GM20431 (cell line): Measurements from ENCODE around the gene NUDT8.
"Not testable (repeated sequence)": the region's sequence is repeated elsewhere in the genome, so short reads cannot be mapped to it uniquely, and the experiment has no call there.

Source experiments
- in situ Hi-C: fragments of 300-500 bp; cut with MseI, MboI; formaldehyde crosslinking; loops from one replicate; pipeline ENCODE4 v1.15.0; 2020; ENCODE audit warnings: low sequenced_read_pairs; ENCODE audit not compliant: unreplicated experiment

Gene NUDT8

DNA sequence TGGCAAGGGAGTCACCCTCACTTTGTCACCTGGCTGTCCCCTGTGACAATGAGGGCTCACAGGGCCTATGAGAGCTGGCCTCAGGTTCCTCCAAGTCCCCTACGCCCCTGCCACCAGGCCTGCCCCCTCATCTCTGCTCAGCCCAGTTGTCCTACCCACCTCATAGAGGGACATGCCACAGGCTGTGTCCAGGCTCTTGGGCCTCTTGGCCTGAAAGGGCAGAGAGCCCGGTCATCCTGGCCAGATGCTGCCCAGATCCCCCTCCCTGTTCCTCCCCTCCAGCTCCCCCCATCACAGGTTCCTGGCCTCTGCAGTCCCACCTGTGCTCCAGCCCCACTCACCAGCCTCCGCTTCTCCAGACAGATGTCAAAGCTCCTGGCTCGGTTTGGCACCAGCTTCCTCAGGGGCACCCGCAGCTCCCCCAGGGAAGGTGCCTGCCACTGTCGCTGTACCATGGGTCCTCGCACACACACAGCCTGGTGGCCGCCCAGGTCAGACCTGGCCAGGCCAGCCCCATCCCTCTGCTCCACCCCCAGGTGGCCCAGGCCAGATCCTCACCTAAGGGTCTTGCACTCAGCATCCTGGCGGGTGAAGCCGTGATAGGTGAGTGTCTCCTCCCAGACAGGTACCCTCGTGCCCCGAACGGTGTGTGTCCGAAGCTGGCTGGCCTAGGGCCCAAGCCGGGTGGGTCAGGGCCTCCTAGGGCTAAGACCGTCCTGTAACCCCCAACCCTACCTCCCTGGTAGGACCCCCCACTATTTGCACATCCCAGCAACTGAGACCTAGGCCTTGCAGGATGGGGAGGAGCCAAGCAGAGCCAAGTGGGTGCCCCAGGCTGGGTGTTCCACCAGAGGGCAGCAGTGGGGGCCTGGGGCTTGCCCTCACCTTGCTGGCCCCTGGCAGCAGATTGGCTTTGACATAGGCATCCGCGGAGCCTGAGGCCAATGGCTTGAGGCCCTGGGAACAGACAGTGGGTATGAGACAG lies 14.7 kb downstream of the NUDT8 start:
- in situ Hi-C loops: no loop called here

DNA sequence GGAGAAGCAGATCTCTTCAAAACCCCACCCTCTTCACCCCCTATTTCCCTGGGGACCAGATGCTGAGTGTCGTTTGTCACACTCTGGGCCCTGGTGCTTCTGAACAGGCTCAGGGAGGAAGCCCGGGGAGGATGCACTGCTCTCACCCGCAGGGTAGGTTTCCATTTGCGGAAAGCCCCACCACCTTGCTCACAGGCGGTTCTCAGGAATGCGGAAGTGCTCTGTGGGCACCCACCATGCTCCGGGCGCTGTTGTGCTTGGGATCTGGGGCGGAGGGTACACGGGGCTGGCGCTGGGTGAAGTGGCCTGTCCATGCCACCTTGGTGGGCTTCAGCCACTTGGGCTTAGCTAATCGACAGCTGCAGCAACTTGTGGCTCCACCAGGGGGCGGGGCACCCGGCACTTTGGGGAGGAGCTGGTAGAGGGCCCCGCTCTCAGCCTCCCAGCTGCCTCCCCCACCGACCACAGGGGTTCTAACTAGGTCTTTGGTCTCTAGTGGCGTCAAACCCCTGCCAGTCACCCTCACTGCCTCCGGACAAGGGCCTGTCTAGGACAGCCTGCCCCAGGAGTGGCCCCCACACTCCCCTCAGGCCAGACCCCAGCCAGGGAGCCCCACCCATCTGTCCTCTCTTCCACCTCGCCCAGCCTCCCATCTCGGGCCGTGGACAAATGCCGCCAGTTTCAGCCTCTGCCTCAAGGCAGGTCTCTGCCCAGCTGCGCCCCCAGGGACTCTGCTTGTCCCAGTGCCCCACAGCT lies 15.6 kb downstream of the NUDT8 start:
- in situ Hi-C loops: no loop called here

DNA sequence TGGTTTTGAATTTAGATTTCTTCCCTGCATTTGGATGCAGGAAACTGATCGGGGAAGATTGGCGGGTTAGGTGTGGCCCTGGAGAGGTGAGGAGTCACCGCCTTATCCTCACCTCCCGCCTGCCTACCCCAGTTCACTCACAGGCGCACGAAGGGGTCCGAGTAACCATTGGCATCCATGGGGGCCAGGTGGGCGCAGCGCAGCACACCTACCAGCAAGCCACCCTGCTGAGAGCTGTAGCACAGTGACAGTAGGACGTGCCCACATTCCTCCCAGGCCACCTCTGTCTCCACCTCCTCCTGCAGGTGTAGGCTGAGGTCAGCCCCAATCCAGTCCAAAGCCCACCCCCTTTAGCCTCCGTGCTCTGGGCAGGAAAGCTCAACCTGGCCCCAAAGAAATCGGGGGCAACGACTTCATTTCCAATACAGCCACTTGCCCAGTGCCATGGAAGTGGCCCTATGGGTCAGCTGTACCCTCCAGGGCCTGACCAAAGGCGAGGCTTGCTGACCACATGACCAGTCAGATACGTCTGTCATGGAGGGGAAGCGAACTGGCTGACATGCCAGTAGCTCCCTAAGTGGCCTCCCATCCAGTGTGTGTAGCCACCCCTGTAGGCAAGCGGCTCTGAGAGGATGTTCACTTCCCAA lies 16.3 kb downstream of the NUDT8 start:
- in situ Hi-C loops: no loop called here

DNA sequence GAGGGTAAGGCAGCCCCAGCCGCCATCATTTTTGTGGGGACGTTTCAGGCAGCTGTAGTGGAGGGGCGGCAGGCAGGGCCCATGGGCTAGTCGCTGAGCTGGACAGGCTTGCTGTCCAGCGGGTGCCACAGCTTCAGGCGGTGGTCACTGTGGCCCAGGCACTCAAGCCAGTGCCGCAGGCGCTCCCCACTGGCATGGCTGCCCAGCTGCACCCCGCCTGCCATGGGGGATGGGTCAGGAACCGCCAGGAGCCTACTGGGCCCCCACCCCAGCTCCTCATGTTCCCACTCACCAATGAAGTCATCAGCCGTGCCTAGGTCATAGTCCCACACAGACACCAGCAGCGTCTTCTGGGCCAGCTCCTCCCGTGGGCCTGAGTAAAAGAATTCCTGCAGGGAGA lies 17.0 kb downstream of the NUDT8 start:
- in situ Hi-C loops: no loop called here

DNA sequence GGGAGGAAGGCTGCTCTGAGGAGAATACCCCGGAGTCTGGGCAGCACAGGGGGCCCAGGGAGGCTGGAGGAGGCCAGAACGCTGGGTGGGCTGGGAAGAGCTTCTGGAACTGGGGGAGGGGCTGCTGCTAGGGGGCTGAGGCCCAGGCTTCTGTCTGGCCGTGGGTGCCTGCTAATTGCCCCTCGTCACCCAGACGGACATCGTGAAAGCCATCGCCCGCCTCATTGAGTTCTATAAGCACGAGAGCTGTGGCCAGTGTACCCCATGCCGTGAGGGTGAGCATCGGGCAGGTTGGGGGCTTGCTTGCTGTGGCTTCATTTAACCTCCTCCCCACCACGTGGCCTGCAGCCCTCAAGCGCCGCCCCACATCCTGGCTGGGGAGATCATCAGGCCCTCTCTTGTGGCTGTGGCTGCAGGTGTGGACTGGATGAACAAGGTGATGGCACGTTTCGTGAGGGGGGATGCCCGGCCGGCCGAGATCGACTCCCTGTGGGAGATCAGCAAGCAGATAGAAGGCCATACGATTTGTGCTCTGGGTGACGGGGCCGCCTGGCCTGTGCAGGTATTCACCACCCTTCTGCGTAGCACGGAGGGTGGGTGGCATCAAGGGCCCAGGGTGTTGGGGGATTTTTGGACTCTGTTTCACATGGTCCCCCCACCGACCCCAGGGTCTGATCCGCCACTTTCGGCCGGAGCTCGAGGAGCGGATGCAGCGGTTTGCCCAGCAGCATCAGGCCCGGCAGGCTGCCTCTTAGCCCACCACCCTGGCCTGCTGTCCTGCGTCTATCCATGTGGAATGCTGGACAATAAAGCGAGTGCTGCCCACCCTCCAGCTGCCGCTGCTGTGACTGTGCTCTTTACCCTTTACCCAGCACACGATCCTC lies 17.8 kb downstream of the NUDT8 start:
- in situ Hi-C loops: no loop called here

DNA sequence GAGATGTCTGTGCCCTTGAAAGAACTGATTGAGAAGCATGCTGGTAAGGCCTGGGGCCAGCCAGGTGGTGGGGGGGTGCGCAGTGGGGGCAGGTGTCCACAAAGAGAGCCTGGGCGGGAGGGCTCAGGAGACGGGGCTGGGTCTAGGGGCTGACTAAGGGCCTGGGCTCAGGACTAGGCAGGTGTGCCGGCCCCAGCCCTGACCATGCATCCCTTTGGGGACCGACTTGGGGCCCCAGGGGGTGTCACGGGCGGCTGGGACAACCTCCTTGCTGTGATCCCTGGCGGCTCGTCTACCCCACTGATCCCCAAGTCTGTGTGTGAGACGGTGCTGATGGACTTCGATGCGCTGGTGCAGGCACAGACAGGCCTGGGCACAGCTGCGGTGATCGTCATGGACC lies 18.6 kb downstream of the NUDT8 start:
- in situ Hi-C loops: no loop called here

DNA sequence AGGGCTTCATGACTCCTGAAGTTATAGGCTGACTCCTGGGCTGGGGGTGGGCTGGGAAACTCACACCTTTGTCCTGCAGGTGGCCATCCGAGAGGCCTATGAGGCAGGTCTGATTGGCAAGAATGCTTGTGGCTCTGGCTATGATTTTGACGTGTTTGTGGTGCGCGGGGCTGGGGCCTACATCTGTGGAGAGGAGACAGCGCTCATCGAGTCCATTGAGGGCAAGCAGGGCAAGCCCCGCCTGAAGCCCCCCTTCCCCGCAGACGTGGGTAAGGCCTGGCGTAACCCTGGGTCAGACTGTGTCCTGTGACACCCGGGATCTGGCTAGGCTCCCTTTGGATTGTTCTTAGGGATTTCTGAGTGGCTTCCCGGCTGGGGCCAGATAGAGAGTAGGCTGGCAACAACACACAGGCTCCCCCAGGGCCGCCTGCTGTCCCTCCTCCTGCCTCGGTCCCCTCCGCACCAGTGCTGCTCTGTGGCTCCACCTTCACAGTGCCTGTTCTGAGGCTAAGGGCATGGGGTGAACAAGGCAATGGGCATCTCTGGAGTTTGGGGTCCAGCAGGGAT lies 19.4 kb downstream of the NUDT8 start:
- in situ Hi-C loops: no loop called here

DNA sequence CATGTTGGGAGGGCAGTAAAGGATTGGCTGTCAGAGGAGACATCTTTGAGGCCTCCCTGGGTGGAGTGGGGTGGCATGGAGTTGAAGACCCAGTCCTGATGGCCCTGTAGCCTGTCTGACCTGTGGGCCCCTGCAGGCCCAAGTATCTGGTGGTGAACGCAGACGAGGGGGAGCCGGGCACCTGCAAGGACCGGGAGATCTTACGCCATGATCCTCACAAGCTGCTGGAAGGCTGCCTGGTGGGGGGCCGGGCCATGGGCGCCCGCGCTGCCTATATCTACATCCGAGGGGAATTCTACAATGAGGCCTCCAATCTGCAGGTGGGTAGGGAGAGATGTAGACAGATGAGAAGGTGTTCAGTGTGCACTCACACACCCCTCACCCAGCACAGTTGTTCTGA lies 20.4 kb downstream of the NUDT8 start:
- in situ Hi-C loops: no loop called here

DNA sequence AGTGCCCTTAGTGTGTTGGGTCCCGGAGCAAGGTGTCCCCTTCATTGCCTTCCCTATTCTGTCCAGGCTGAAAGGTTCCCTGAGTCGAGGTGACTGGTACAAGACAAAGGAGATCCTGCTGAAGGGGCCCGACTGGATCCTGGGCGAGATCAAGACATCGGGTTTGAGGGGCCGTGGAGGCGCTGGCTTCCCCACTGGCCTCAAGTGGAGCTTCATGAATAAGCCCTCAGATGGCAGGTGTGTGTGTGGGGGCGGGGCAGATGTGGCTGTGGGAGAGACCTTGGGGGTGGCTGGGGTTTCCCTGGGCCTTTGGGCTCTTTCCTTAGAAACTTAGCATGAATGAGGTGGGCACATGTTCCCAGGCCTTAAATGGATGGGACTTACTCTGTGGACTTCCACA lies 21.3 kb downstream of the NUDT8 start:
- in situ Hi-C loops: no loop called here

DNA sequence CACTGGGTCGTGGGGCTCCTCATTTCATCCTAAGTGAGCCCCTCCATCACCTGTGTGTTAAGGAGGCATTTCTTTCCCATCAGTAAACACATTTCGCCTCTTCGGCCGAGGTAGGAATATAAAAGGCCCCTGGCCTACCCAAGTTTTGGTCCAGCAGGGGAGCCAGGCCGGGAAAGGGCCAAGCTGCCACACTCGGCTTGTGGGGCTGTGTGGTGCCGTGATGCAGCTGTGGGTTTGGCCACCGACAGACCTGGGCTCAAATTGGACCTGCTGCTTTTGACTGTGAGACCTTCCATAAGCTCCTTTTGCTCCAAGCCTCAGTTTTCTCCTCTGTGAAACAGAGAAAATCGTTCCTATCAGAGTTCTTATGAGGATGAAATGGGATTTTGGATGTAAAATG lies 22.2 kb downstream of the NUDT8 start:
- in situ Hi-C loops: no loop called here

DNA sequence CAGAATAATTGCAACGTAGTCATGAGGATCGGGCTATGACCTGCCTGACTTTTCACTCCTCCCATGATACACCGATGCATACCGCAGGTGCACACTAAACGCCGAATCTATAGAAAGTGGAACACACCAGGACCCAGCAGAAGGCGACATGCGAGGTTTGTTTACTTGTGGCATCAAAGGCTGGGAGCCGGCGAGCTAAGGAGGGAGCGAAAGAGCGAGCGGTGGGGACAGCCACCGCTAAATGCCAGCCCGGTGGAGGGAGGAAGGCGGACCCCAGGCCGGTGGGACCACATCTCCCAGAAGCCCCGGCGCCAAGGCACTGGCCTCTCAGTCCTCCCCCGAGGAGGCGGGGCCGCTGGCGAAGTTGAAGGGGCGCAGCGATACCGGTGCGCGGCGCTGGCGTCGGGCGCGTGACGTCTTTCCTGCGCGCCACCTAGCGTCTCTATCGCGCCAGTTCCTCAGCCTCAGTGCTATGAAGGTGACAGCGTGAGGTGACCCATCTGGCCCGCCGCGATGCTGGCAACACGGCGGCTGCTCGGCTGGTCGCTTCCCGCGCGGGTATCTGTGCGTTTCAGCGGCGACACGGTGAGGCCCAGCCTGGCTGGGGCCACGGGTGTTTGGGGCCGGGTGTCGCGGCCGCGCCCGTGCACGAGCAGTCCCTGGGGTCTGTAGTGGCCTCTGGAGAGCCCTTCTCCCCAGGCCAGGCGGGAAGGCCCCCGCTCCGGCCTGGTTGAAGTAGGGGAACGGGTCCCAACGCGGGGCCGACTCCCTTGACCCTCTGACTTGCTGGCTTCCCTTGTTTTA lies 23.0 kb downstream of the NUDT8 start, which contains the start of gene NDUFV1:
Gene NDUFV1 (plus strand): TSS at position 445 of the 804 bp plus-strand sequence. CDS start 69 bp downstream, at position 514.
- in situ Hi-C loops: no loop called here

DNA sequence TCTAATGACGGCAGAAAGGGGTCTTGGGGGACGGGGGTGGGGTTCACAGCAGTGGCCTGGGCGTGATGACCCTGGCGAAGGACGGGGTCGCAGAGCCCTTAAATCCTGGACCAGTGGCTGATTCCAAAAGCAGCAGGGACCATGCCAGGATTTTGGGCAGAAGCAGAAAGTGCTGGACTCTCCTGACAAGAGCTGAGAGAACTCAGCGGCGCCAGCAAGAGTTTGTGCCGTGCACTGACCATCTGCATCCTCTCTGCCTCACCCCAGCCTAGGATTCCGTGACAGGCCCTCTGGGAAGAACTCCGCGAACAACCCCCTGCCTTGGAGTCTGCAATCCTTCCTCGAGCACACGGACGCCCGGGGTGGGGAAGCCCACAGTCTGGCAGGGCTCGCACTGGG lies 23.6 kb downstream of the NUDT8 start:
- in situ Hi-C loops: no loop called here

DNA sequence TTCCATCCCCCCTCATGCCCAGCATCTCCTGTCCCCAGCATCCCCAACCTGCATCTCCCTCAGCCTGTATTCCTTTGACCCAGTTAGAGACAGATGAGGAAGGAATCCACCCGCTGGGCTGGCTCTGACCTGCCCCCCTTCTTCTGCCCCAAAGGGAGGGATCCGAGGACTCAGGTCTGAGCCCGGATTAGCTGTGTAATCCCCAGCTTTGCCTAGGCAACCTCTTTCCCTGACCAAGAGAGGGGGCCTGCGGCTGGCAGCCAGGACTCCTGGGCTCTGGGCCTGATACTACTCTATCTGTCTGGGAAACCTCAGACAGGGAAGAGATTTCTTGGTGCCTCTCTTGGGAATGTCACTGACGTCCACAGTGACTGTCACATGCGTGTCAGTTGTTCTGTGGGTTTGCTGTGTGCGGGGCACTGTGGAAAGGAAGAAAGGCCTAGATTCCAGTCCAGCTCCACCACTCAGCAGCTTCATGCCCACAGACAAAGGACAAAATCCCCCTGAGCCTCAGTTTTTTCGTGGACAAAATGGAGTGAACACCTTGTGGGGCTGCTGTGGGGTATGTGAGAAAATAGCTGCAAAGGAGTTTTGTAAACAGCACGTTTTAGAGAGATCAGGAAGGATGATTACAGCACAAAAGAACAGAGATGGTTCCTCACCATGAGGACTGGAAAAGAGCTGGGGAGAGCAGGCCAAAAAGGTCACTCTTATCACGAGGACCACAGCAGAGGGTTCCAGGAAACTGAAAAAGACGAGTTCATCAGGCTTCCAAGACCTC lies 24.3 kb downstream of the NUDT8 start:
- in situ Hi-C loops: no loop called here

DNA sequence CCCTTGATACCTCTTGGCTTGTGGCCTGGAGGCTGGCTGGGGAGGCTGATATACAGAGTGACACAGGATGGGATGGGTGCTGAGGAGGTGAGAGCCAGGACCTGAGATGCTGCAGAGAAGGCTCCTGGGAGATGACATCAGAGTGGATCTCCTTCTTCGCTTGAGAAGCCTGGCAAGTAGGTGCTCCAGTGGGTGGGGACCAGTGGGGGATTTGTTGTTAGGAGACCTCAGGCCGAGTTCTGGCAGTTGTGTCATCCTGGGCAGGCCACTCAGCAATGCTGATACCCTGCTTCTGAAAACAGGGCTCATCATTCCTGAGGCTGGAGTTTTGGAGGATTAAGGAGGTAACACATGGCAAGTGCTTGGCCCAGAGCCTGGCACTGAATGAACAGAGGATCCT lies 24.9 kb downstream of the NUDT8 start:
- in situ Hi-C loops: no loop called here

DNA sequence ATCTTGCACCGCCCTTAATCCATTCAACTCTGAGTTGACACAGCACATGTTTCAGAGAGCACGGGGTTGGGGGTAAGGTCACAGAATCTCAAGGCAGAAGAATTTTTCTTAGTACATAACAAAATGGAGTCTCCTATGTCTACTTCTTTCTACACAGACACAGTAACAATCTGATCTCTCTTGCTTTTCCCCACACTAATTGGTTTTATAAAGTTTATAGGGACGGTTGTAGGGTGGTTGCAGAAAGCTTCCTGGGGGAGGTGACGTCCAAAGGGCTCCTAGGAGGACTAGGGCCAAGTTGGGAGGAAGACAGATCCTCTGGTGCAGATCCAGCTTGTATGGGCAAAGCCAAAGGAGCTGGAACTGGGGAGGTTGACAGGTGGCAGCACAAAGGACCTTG lies 25.6 kb downstream of the NUDT8 start:
- in situ Hi-C loops: not testable (repeated sequence)

DNA sequence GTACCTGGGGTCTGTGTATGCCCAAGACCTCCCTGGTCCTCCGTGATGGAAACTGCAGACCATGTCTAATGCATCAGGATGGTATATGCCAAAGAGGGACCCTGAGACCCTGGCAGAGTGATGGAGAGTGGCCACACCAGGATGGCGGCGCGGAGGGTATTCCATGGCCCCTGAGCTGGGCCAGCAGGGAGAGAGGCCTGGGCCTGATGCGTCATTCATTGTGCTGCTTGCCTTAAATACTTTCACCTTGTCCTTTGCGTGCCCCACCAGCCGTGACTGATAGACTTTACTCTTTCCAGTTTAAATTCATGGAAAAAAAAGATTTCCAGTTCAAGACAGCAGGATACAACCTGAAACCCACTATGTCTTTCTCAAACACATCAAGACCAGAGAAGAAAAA lies 28.6 kb downstream of the NUDT8 start:
- in situ Hi-C loops: no loop called here

DNA sequence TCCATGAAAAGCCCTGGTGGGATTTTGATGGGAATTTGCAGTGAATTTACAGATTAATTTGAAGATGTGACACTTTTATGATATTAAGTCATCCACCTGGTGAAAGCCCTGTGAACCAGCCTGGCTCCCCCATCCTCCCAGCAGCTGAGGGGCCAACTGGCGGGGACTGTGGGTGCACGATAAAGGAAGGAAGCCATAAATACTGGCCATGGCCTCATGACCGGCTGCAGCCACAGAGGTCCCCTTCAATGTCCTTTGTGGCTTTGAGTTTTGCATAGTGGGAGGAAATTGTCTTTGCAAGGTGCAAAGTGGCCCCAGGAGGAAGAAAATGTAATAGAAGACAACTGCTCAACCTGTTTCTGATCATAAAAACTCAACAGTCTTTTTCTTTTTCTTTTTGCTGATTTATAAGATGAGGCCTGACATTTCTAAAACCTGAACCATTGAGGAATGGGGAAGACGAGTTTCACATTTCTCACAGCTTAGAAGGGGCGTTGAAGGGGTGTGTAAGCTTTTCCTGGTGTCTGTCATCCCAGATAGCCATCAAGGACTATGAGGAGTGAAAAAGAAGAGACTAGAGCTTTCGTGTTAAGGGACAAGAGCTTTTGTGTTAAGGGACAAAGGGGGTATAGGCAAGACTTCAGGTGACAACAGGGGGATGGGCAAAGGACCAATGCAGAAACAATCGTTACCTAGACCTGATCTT lies 29.3 kb downstream of the NUDT8 start:
- in situ Hi-C loops: no loop called here
